ENCODE results near the gene RBL2.

- TF ChIP-seq, protein P1, sequence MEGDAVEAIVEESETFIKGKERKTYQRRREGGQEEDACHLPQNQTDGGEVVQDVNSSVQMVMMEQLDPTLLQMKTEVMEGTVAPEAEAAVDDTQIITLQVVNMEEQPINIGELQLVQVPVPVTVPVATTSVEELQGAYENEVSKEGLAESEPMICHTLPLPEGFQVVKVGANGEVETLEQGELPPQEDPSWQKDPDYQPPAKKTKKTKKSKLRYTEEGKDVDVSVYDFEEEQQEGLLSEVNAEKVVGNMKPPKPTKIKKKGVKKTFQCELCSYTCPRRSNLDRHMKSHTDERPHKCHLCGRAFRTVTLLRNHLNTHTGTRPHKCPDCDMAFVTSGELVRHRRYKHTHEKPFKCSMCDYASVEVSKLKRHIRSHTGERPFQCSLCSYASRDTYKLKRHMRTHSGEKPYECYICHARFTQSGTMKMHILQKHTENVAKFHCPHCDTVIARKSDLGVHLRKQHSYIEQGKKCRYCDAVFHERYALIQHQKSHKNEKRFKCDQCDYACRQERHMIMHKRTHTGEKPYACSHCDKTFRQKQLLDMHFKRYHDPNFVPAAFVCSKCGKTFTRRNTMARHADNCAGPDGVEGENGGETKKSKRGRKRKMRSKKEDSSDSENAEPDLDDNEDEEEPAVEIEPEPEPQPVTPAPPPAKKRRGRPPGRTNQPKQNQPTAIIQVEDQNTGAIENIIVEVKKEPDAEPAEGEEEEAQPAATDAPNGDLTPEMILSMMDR (IDR thresholded peaks at IDR 0.05): no peak
- no peak for TF ChIP-seq POLR2A (IDR thresholded peaks at IDR 0.05)
- no peak for TF ChIP-seq POLR2AphosphoS5 (IDR thresholded peaks at IDR 0.05)
These were observed 50.3 kb downstream of the RBL2 start for GRCh38 chr16:53484542-53484941.

Data from upper lobe of left lung (tissue), 4 donors.